HG03457 (cell line): Measurements from ENCODE around the gene UQCC5.
A peak's percentile ranks its signal among the peaks of the same experiment; 100 is the strongest.

Source experiments
- ATAC-seq: cut with Tn5 transposase; IDR thresholded peaks from one replicate; pipeline ENCODE4 v1.9.1; 2021; ENCODE audit warnings: moderate number of reproducible peaks; ENCODE audit not compliant: unreplicated experiment

UQCC5 gene, protein sequence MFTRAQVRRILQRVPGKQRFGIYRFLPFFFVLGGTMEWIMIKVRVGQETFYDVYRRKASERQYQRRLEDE

DNA sequence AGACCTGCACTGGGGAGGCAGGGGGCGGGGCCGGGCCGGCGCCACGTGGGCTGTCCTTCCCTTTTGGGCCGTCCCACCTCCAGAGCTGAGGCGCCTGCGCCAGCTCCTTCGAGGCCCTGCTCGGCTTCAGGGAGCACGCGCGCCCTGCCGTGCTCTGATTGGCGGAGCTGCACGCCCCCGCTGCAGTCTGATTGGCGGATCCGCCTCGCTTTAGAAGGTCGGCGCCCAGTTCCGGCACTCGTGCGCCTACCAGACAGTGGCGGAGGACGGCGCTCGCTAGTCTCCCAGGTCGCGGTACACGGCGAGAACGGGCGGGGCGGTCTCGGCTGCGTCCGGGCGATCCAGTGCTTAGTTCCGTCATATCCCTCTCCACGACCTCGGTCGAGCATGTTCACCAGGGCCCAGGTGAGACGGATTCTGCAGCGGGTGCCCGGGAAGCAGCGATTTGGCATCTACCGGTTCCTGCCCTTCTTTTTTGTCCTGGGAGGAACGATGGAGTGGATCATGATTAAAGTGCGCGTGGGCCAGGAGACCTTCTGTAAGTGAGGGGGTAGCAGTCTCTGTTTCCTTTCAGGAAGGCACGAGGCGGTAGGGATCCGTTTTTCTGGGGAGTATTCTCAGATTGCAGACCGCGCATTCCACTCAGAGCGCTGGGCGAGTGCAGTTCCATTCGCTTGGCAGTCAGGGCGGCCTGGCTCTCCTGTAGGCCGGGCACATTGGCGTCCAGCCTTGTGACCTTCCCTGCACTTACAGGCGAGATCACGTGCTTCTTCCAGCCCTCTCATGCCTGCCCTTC is at the start of gene UQCC5:
TSS of gene UQCC5 (plus strand) at position 237 of the 796 bp plus-strand sequence. CDS start at position 388, 151 bp downstream.
- ATAC-seq = peak; percentile 84

DNA sequence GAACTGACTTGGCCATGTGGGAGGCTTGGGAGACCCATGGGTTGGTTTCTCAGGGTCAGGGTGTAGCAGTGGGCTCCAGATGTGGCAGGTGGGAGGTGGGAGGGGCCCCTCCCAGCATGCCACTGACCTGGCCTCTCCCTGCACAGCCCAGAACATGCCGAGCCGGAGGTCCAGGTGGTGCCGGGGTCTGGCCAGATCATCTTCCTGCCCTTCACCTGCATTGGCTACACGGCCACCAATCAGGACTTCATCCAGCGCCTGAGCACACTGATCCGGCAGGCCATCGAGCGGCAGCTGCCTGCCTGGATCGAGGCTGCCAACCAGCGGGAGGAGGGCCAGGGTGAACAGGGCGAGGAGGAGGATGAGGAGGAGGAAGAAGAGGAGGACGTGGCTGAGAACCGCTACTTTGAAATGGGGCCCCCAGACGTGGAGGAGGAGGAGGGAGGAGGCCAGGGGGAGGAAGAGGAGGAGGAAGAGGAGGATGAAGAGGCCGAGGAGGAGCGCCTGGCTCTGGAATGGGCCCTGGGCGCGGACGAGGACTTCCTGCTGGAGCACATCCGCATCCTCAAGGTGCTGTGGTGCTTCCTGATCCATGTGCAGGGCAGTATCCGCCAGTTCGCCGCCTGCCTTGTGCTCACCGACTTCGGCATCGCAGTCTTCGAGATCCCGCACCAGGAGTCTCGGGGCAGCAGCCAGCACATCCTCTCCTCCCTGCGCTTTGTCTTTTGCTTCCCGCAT is 49.2 kb upstream of the UQCC5 start:
- ATAC-seq = no peak

DNA sequence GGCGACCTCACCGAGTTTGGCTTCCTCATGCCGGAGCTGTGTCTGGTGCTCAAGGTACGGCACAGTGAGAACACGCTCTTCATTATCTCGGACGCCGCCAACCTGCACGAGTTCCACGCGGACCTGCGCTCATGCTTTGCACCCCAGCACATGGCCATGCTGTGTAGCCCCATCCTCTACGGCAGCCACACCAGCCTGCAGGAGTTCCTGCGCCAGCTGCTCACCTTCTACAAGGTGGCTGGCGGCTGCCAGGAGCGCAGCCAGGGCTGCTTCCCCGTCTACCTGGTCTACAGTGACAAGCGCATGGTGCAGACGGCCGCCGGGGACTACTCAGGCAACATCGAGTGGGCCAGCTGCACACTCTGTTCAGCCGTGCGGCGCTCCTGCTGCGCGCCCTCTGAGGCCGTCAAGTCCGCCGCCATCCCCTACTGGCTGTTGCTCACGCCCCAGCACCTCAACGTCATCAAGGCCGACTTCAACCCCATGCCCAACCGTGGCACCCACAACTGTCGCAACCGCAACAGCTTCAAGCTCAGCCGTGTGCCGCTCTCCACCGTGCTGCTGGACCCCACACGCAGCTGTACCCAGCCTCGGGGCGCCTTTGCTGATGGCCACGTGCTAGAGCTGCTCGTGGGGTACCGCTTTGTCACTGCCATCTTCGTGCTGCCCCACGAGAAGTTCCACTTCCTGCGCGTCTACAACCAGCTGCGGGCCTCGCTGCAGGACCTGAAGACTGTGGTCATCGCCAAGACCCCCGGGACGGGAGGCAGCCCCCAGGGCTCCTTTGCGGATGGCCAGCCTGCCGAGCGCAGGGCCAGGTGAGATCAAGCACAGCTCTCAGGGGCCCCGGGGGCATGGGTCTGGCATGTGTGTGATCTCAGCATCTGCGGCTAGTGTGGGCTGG is 48.4 kb upstream of the UQCC5 start:
- ATAC-seq = no peak

DNA sequence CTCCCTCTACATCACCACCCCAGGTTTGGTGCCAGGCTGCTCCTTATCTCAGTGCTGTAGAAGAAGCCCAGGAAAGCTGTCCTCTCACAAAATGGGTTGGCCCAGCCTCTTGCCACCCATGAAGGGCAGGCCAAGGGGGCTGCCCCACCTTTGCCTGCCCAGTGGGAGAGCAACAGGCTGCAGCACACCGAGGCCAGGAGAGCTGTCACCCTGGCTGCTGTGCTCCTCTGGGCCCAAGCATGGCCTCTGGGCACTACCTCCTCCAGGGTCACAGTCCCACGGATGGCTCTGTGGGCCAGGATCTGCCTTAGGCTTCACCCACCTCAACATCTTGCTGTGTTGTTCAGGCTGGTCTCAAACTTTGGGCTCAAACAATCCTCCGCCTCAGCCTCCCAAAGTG is 47.7 kb upstream of the UQCC5 start:
- no peak for ATAC-seq

DNA sequence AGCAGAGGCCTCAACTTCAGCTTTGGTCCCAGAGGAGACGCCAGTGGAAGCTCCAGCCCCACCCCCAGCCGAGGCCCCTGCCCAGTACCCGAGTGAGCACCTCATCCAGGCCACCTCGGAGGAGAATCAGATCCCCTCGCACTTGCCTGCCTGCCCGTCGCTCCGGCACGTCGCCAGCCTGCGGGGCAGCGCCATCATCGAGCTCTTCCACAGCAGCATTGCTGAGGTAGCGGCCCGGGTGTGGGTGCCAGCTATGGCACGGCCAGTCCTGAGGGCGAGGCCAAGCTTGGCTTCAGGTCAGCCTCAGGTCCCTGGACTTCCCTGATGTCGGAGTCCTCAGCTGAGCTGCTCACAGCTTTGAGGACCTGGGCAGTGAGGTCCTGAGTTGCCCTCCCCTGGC is 47.0 kb upstream of the UQCC5 start:
- no peak for ATAC-seq

DNA sequence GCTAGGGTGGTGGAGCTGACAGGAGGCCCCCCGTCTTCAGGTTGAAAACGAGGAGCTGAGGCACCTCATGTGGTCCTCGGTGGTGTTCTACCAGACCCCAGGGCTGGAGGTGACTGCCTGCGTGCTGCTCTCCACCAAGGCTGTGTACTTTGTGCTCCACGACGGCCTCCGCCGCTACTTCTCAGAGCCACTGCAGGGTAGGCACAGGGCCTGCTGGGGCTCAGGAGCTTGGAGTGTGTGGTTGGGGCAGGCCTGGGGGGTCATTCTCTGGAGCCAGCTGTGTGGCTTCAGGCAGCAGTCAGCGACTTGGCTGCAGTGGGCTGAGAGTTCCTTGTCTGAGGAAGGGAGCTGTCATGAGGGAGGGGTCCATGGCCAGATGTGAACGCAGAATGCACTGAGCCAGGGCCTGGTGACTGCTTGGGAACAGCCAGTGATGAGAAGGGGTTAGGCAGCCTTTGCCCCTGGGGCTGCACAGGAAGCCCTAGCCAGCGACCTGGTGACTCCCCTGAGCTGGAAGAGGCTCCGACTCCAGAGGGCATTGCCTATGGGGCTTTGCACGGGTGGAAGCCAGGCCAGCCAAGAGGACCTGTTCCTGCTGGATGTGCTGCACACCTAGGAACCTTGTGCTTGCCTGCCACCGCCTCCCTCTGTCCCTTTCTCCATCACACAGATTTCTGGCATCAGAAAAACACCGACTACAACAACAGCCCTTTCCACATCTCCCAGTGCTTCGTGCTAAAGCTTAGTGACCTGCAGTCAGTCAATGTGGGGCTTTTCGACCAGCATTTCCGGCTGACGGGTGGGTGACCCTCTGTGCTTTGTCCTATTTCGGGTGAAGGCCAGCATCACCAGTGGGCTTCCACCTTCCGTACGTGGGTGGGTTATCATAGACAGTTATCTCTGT is 46.1 kb upstream of the UQCC5 start:
- ATAC-seq = no peak

DNA sequence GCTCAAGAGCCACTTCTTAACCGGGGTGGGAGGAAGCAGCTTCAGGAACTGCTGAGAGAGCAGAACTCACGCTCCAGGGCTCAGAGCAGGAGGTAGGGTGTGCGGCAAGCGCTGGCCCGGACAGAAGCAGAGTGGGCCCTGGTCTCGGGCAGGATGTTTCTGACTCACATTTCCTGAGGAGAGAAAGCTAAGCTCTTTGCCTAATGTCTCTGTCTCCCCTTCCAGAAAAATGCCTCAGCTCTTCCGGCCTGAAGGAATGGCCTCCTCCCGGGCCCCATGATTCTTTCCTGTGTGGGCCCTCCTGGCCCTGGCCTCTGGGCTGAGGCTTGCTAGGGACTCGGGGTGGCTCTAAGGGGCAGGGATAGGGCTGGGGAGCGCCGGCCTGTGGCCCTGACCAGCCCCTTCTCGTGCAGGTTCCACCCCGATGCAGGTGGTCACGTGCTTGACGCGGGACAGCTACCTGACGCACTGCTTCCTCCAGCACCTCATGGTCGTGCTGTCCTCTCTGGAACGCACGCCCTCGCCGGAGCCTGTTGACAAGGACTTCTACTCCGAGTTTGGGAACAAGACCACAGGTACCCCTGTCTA is 45.4 kb upstream of the UQCC5 start:
- no peak for ATAC-seq

DNA sequence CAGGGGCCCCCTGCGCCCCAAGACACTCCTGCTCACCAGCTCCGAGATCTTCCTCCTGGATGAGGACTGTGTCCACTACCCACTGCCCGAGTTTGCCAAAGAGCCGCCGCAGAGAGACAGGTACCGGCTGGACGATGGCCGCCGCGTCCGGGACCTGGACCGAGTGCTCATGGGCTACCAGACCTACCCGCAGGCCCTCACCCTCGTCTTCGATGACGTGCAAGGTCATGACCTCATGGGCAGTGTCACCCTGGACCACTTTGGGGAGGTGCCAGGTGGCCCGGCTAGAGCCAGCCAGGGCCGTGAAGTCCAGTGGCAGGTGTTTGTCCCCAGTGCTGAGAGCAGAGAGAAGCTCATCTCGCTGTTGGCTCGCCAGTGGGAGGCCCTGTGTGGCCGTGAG is 44.3 kb upstream of the UQCC5 start:
- no peak for ATAC-seq

DNA sequence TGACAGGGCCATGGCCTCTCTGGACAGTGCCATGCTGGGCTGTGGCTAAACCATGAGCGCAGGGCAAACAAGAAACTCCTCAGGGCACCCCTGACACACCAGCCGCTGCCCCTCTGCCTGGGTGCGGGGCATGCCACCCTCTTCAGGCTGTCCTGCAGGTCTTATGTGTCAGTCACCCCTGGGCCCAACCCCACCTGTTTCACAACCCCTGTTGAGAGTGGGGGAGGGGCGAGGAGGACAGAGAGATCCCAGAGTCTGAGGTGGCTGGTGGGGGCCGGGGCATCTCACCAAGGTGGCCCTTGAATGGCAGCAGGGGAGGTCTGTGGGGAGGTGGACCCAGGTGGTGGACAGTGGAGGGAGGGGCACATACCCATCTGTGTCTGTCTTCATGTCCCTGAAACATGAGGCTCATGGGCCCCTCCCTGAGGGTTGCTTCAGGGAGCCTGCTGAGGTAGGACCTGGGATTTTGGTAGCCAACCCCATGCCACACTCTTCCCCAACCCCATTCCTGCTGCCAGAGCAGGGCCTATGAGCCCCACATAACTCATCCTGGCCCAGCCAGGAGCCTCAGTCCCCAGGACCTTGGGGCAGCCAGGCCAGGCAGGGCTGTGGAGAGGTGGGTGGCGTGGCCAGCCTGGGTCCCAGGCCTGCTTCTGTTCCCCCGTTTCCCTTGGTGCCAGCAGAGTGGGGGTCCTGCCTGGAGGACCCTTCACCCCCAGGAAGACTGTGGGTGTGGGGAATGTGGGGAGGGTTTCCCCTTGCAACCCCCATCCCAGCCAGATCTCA is 43.0 kb upstream of the UQCC5 start:
- no peak for ATAC-seq

DNA sequence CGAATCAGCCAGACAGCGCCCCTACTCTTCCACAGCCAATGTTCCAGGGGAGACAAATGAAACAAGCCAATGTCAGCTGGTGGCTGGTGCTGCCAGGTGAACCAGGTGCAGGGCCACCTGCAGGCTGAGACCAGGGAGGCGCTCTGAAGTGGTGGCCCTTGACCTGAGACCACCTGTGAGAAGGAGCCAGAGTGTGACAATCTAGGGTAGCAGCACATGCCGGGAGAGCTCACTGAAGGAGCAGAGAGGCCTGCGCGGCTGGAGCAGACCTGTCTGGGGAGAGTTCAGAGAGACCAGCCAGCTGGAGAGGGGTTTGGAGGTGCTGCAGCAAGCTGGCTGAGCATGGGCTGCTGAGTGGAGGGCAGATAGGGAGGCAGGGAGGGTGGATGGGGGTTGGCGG is 42.0 kb upstream of the UQCC5 start:
- no peak for ATAC-seq

DNA sequence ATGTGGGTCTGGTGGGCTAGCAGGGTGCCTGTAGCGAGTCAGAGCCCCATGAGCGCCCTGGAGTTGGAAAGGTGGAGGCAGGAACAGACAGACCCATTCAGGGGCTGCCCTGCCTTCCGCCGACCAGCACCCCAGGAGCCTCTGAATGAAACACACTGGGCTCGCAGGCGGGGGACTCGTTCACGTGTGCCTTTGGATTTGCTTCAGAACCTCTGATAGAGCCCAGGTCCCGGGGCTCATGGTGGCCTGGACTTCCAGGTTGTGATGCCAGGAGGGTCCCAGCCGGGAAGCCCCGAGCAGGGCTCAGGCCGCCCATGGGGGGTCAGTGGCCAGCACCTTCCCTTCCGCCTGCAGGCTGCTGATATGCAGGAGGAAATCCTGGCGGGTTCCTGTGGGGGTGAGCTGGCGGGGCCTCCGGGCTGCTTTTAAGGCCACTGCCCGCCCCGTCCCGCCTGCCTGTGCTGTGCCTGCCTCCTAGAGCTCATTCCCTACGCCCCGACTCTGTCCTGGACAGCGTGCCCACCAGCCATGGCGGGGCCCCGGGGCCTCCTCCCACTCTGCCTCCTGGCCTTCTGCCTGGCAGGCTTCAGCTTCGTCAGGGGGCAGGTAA is 41.4 kb upstream of the UQCC5 start, which contains the start of gene STAB1:
TSS of gene STAB1 (plus strand) at position 453 of the 610 bp plus-strand sequence. CDS start at position 529, 76 bp downstream.
- ATAC-seq = no peak

DNA sequence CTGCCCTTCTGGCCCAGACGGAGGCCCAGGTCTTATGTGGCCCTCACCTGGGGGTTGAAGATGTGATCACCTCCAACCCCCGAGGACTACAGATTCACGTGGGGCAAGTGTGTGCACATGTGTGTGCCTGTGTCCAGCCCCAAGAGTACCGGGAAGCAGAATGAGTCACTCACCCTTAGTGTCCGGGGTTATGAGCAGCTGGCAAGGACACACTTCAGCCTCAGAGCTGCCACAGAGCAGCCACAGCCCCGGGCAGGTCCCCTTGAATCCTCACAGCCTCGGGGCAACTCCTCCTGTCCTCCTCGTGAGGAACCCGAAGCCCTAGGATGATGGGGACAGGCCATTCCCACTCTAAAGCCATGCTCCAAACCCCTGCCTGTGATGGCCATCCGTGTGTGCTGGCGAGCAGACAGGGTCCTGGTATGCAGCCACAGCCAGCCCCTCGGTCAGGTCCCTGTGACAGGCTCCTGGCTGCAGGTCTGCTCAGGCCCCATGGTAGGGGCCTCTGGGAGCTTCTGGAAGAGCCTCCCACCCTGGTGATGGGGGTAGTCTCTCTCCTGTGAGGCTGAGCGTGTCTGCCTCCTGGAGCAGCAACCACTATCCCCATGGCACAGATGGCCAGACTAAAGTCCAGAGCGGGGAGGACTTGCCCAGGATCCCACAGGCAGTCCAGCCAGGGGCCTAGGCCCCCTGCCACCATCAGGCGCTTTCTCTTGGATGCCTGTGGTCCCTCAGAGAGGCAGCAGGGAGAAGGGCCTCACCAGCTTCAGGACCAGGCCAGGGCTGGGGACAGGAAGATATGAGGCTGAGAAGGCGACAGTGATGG is 40.4 kb upstream of the UQCC5 start:
- no peak for ATAC-seq

DNA sequence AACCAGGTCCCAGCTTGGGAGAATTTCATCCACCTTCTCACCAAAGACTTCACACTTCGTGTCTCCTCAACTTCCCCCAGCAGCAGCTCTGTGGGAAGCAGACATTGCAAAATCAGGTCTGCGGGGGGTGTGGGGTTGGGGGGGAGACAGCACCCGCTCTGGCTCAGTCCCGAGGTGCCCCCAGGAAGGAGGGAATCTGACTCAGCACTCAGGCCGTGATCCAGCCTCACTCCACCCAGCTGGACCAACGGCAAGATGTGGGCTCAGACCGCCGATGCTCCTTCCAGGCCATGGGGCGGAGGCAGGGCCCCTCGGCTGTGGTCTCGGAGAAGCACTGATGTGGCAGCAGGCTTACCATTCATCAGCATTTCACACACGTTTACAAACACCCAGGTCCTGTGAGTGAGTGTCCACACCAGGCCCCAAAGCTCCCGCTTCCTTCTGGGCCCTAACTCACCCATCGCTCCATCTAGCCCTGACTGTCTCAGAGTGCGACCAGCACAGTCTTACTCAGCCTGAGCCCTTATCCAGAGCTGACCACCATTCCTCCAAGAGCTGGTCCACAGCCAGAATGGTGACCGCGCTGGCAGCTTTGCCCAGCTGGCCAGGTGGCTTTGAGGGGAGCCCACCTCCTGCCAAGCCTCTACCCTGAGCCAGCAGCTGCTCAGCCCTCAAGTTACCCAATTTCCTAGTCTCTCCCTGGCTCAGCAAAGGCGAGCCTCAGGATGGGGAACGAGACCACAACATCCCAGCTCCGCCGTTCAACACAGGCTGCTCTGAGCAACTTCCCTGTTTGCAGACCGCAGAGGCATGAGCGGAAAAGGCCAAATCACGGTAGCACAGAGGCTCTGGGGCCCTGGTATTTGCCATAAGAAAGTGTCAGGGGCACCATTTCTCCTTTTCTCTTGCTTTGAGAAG is 38.0 kb upstream of the UQCC5 start:
- ATAC-seq = no peak

DNA sequence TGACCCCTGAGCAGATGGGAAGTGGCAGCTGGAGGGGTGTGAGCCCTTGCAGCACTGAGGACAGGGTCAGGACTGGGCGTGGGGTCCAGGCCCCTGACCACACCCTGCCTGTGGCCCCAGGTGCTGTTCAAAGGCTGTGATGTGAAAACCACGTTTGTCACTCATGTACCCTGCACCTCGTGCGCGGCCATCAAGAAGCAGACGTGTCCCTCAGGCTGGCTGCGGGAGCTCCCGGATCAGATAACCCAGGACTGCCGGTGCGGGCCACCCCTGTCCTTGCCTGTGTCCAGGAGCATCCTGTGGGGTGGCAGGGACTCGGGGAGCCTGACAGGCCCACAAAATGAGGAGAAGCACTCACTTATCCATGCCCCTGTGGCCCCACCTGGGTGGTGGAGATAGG is 35.4 kb upstream of the UQCC5 start:
- ATAC-seq = no peak

DNA sequence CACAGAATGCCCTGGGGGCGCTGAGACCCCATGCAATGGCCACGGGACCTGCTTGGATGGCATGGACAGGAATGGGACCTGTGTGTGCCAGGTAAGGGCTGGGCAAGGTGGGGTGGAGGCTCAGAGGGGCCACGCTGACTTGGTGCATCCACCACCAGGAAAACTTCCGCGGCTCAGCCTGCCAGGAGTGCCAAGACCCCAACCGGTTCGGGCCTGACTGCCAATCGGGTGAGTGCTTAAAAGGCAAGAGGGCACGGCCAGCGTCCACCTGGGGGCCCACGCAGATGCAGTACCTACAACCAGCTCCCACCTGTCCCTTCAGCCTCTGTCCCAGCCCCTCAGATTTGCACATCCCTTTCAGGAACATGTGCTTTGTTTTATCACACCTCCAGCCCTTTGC is 34.4 kb upstream of the UQCC5 start:
- ATAC-seq = no peak

DNA sequence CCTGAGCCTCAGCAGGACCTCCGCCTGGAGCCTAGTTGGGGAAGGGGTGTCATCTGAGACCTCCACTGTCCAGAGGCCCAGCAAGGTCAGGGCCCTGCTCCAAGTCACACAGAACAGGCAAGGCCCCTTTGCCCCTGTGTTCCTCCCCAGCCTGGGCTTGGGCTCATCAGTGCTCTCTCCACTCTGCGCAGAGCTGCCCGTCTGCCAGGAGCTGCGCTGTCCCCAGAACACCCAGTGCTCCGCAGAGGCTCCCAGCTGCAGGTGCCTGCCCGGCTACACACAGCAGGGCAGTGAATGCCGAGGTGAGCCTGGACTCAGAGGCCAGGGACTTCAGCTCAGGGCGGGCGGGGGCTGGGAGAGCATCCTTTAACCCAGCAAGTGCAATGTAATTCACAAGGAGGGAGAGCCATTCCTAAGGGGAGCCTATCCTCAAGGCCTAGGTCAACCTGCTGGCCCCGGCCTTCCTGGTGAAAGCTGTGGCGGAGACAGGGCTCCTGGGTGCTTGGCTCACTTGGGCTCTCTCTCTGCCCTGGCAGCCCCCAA is 33.5 kb upstream of the UQCC5 start:
- no peak for ATAC-seq
